GM12878 (cell line): Measurements from ENCODE around the gene TMEM215. TPM values are rescaled to one million over a fixed set of nuclear protein-coding genes. Genes with fewer than 3 reads are reported as not detected.

ENCODE experiments used
- NR2C2 ChIP-seq: IDR thresholded peaks from 2 replicates; pipeline ENCODE4 v1.6.1; 2011; ENCODE audit warnings: borderline replicate concordance, low read depth; ENCODE audit not compliant: control insufficient read depth, insufficient read length
- PRDM15 ChIP-seq: fragments of 450-650 bp; formaldehyde crosslinking; IDR thresholded peaks from 2 replicates; pipeline ENCODE4 v1.4.0; 2020; ENCODE audit warnings: mild to moderate bottlenecking, moderate library complexity
- RELA ChIP-seq: fragments of 450-650 bp; IDR thresholded peaks from 2 replicates; pipeline ENCODE4 v1.8.0; 2014; ENCODE audit warnings: borderline replicate concordance; ENCODE audit not compliant: partially characterized antibody
- SIN3A ChIP-seq: IDR thresholded peaks from 2 replicates; pipeline ENCODE4 v1.6.1; 2012; ENCODE audit warnings: low read depth, low read length, improper control_type of control experiment
- SMARCA5 ChIP-seq: fragments of 450-650 bp; IDR thresholded peaks from 2 replicates; pipeline ENCODE4 v1.6.1; 2017; ENCODE audit warnings: mild to moderate bottlenecking
- ZBED1 ChIP-seq: IDR thresholded peaks from 2 replicates; pipeline ENCODE4 v1.6.1; 2016; ENCODE audit warnings: borderline replicate concordance
- polyA plus RNA-seq, 11 experiments: library from polyadenylated mRNA; depleted of rRNA in 4 of 11; unstranded in 6 of 11; stranded (reverse) in 5 of 11; fragments of >200 nt; fragmentation: Nextera tagmentation in 4 of 11; fragmentation: Illumina TruSeq in 1 of 11; extraction: Ambion mirVana in 4 of 11; extraction: Trizol in 1 of 11; gene quantifications; 1 replicate in 1 of 11; 2 replicates in 10 of 11; pipeline versions ENCODE4 v1.2.1 to v1.2.3, GENCODE V29; 2011 to 2016; ENCODE audit warnings: inconsistent platforms in 2 of 11, missing spikeins in 2 of 11, low read depth in 1 of 11
- small RNA-seq: library from RNA; depleted of rRNA; stranded (forward); fragments of <200 nt; gene quantifications from one replicate; pipeline ENCODE3, GENCODE V24; 2014
- total RNA-seq, 4 experiments: library from RNA; depleted of rRNA in 3 of 4; stranded (reverse); fragments of >200 nt in 3 of 4; fragmentation: Illumina TruSeq in 1 of 4; extraction: Trizol in 1 of 4; gene quantifications; 2 replicates each; pipeline versions ENCODE4 v1.2.1 to v1.2.3, GENCODE V29; 2013 to 2021

TMEM215 gene
- total and polyA plus RNA-seq, 10 of the 15 experiments (the other 5 are each of a cell fraction or from before 2014, with no cell fraction given) = not detected

- TF ChIP-seq PRDM15 = no peak
- no peak for TF ChIP-seq SMARCA5
- TF ChIP-seq ZBED1 = no peak
- TF ChIP-seq NR2C2 = no peak
- no peak for TF ChIP-seq SIN3A
- no peak for TF ChIP-seq RELA
- TF ChIP-seq, all 136 proteins: peak for 0
Measured at GRCh38 chr9:32832346-32832745, 49.0 kb downstream of the TMEM215 start (continued).

Small RNAs within 50 kb of the gene (small RNA-seq; reads per million reads assigned to genes)
- gene RF00019 = not detected

Other genes starting within 250 kb of the TMEM215 start
- gene SMIM27, start 231.2 kb upstream of the TMEM215 start, total RNA-seq (2014; rRNA removed) = 20.5 and 23.7 TPM in 2 replicates
- gene SMIM27, start 231.2 kb upstream of the TMEM215 start, total RNA-seq (2014; rRNA removed; fragmentation: Illumina TruSeq; extraction: Trizol) = 21.1 and 21.5 TPM in 2 replicates
- 18.6 and 19.6 TPM in 2 replicates for gene SMIM27, start 231.2 kb upstream of the TMEM215 start, total RNA-seq (2021)
- gene SMIM27, start 231.2 kb upstream of the TMEM215 start, polyA plus RNA-seq (2011; rRNA removed) = 29.3 and 37.2 TPM in 2 replicates
- 4.1 and 12.2 TPM in 2 replicates for gene SMIM27, start 231.2 kb upstream of the TMEM215 start, polyA plus RNA-seq (2014; fragmentation: Illumina TruSeq; extraction: Trizol)
- gene SMIM27, start 231.2 kb upstream of the TMEM215 start, polyA plus RNA-seq (2014; fragmentation: Nextera tagmentation; extraction: Ambion mirVana) = 10 to 100 TPM; 38.6 to 39.9 TPM
- 22.2 and 31.5 TPM in 2 replicates for gene SMIM27, start 231.2 kb upstream of the TMEM215 start, polyA plus RNA-seq (2014; rRNA removed)
- 10 to 100 TPM; 44.1 to 47.3 TPM for gene SMIM27, start 231.2 kb upstream of the TMEM215 start, polyA plus RNA-seq (2016; fragmentation: Nextera tagmentation; extraction: Ambion mirVana)
- gene TOPORS, start 231.0 kb upstream of the TMEM215 start, total RNA-seq (2014; rRNA removed) = 14.0 and 19.2 TPM in 2 replicates
- 27.1 and 27.8 TPM in 2 replicates for gene TOPORS, start 231.0 kb upstream of the TMEM215 start, total RNA-seq (2014; rRNA removed; fragmentation: Illumina TruSeq; extraction: Trizol)
- gene TOPORS, start 231.0 kb upstream of the TMEM215 start, total RNA-seq (2021) = 12.7 and 12.8 TPM in 2 replicates
- gene TOPORS, start 231.0 kb upstream of the TMEM215 start, polyA plus RNA-seq (2011; rRNA removed) = 14.6 and 22.6 TPM in 2 replicates
- 20.6 and 28.0 TPM in 2 replicates for gene TOPORS, start 231.0 kb upstream of the TMEM215 start, polyA plus RNA-seq (2014; fragmentation: Illumina TruSeq; extraction: Trizol)
- 1 to 10 TPM; 6.0 to 6.6 TPM for gene TOPORS, start 231.0 kb upstream of the TMEM215 start, polyA plus RNA-seq (2014; fragmentation: Nextera tagmentation; extraction: Ambion mirVana)
- gene TOPORS, start 231.0 kb upstream of the TMEM215 start, polyA plus RNA-seq (2014; rRNA removed) = 7.3 and 9.1 TPM in 2 replicates
- 10 to 100 TPM; 17.9 to 18.2 TPM for gene TOPORS, start 231.0 kb upstream of the TMEM215 start, polyA plus RNA-seq (2016; fragmentation: Nextera tagmentation; extraction: Ambion mirVana)
- gene NDUFB6, start 210.4 kb upstream of the TMEM215 start, total RNA-seq (2014; rRNA removed) = 47.6 and 52.6 TPM in 2 replicates
- 35.3 and 40.3 TPM in 2 replicates for gene NDUFB6, start 210.4 kb upstream of the TMEM215 start, total RNA-seq (2014; rRNA removed; fragmentation: Illumina TruSeq; extraction: Trizol)
- gene NDUFB6, start 210.4 kb upstream of the TMEM215 start, total RNA-seq (2021) = 51.2 and 54.9 TPM in 2 replicates
- 57.6 and 68.3 TPM in 2 replicates for gene NDUFB6, start 210.4 kb upstream of the TMEM215 start, polyA plus RNA-seq (2011; rRNA removed)
- gene NDUFB6, start 210.4 kb upstream of the TMEM215 start, polyA plus RNA-seq (2014; fragmentation: Illumina TruSeq; extraction: Trizol) = 14.7 and 26.3 TPM in 2 replicates
- 10 to 100 TPM; 80.8 to 84.3 TPM for gene NDUFB6, start 210.4 kb upstream of the TMEM215 start, polyA plus RNA-seq (2014; fragmentation: Nextera tagmentation; extraction: Ambion mirVana)
- 56.2 and 65.2 TPM in 2 replicates for gene NDUFB6, start 210.4 kb upstream of the TMEM215 start, polyA plus RNA-seq (2014; rRNA removed)
- gene NDUFB6, start 210.4 kb upstream of the TMEM215 start, polyA plus RNA-seq (2016; fragmentation: Nextera tagmentation; extraction: Ambion mirVana) = 100 to 1,000 TPM; 237 to 269 TPM
- under 0.01 TPM in 1 of 2 replicates, not detected in the other for gene TAF1L, start 147.9 kb upstream of the TMEM215 start, total RNA-seq (2014; rRNA removed)
- gene TAF1L, start 147.9 kb upstream of the TMEM215 start, total RNA-seq (2014; rRNA removed; fragmentation: Illumina TruSeq; extraction: Trizol) = under 0.01 TPM in 1 of 2 replicates, not detected in the other
- not detected in 2 replicates for gene TAF1L, start 147.9 kb upstream of the TMEM215 start, total RNA-seq (2021)
- 0.01 and 0.03 TPM in 2 replicates for gene TAF1L, start 147.9 kb upstream of the TMEM215 start, polyA plus RNA-seq (2011; rRNA removed)
- gene TAF1L, start 147.9 kb upstream of the TMEM215 start, polyA plus RNA-seq (2014; fragmentation: Illumina TruSeq; extraction: Trizol) = 0.03 TPM in 2 replicates
- gene TAF1L, start 147.9 kb upstream of the TMEM215 start, polyA plus RNA-seq (2014; fragmentation: Nextera tagmentation; extraction: Ambion mirVana) = not detected
- 0.01 TPM in 1 of 2 replicates, not detected in the other for gene TAF1L, start 147.9 kb upstream of the TMEM215 start, polyA plus RNA-seq (2014; rRNA removed)
- not detected for gene TAF1L, start 147.9 kb upstream of the TMEM215 start, polyA plus RNA-seq (2016; fragmentation: Nextera tagmentation; extraction: Ambion mirVana)
- 45.1 and 51.6 TPM in 2 replicates for gene APTX, start 218.1 kb downstream of the TMEM215 start, total RNA-seq (2014; rRNA removed)
- 50.6 and 54.9 TPM in 2 replicates for gene APTX, start 218.1 kb downstream of the TMEM215 start, total RNA-seq (2014; rRNA removed; fragmentation: Illumina TruSeq; extraction: Trizol)
- 37.7 and 40.9 TPM in 2 replicates for gene APTX, start 218.1 kb downstream of the TMEM215 start, total RNA-seq (2021)
- 56.6 and 70.7 TPM in 2 replicates for gene APTX, start 218.1 kb downstream of the TMEM215 start, polyA plus RNA-seq (2011; rRNA removed)
- 58.3 and 70.1 TPM in 2 replicates for gene APTX, start 218.1 kb downstream of the TMEM215 start, polyA plus RNA-seq (2014; fragmentation: Illumina TruSeq; extraction: Trizol)
- 10 to 100 TPM; 73.9 to 74.8 TPM for gene APTX, start 218.1 kb downstream of the TMEM215 start, polyA plus RNA-seq (2014; fragmentation: Nextera tagmentation; extraction: Ambion mirVana)
- gene APTX, start 218.1 kb downstream of the TMEM215 start, polyA plus RNA-seq (2014; rRNA removed) = 44.8 and 54.1 TPM in 2 replicates
- 10 to 100 TPM; 81.7 to 87.0 TPM for gene APTX, start 218.1 kb downstream of the TMEM215 start, polyA plus RNA-seq (2016; fragmentation: Nextera tagmentation; extraction: Ambion mirVana)
- 69.7 and 77.9 TPM in 2 replicates for gene DNAJA1, start 241.7 kb downstream of the TMEM215 start, total RNA-seq (2014; rRNA removed)
- 135 and 143 TPM in 2 replicates for gene DNAJA1, start 241.7 kb downstream of the TMEM215 start, total RNA-seq (2014; rRNA removed; fragmentation: Illumina TruSeq; extraction: Trizol)
- gene DNAJA1, start 241.7 kb downstream of the TMEM215 start, total RNA-seq (2021) = 105 and 109 TPM in 2 replicates
- gene DNAJA1, start 241.7 kb downstream of the TMEM215 start, polyA plus RNA-seq (2011; rRNA removed) = 206 and 243 TPM in 2 replicates
- 171 and 195 TPM in 2 replicates for gene DNAJA1, start 241.7 kb downstream of the TMEM215 start, polyA plus RNA-seq (2014; fragmentation: Illumina TruSeq; extraction: Trizol)
- 100 to 1,000 TPM; 115 to 149 TPM for gene DNAJA1, start 241.7 kb downstream of the TMEM215 start, polyA plus RNA-seq (2014; fragmentation: Nextera tagmentation; extraction: Ambion mirVana)
- gene DNAJA1, start 241.7 kb downstream of the TMEM215 start, polyA plus RNA-seq (2014; rRNA removed) = 98.8 and 114 TPM in 2 replicates
- 100 to 1,000 TPM; 160 to 162 TPM for gene DNAJA1, start 241.7 kb downstream of the TMEM215 start, polyA plus RNA-seq (2016; fragmentation: Nextera tagmentation; extraction: Ambion mirVana)